D341Med (cell line): ENCODE data around the gene FAM184A.
"Not testable (repeated sequence)": the region's sequence is repeated elsewhere in the genome, so short reads cannot be mapped to it uniquely, and the experiment has no call there.

ENCODE experiments used
- DNase-seq: peaks from one replicate; pipeline ENCODE4 v3.0.0; 2012; ENCODE audit warnings: low spot score

FAM184A gene

GRCh38 chr6:119078376-119079282 lies at the start of gene FAM184A:
Gene FAM184A, minus strand, starts transcription at chr6:119078664. Its CDS starts 365 bp downstream, at chr6:119078299.
- DNase-seq = peak; percentile 93

GRCh38 chr6:119127627-119128026 lies 49.2 kb upstream of the FAM184A start:
- no peak for DNase-seq

- DNase-seq = no peak
These were observed 48.4 kb upstream of the FAM184A start for GRCh38 chr6:119126826-119127225.

GRCh38 chr6:119126140-119126539 lies 47.7 kb upstream of the FAM184A start:
- no peak for DNase-seq

- DNase-seq = no peak
These were observed 47.1 kb upstream of the FAM184A start for GRCh38 chr6:119125576-119125975.

- no peak for DNase-seq
These were observed 45.8 kb upstream of the FAM184A start for GRCh38 chr6:119124079-119124824.

GRCh38 chr6:119122336-119122735 lies 43.9 kb upstream of the FAM184A start:
- DNase-seq = no peak

- DNase-seq = no peak
These were observed 42.9 kb upstream of the FAM184A start for GRCh38 chr6:119121367-119121766.

GRCh38 chr6:119119989-119120388 lies 41.5 kb upstream of the FAM184A start:
- DNase-seq = no peak

- DNase-seq = not testable (repeated sequence)
These were observed 40.6 kb upstream of the FAM184A start for GRCh38 chr6:119119062-119119461.

GRCh38 chr6:119116712-119117281 lies 38.3 kb upstream of the FAM184A start:
- no peak for DNase-seq

- no peak for DNase-seq
These were observed 35.5 kb upstream of the FAM184A start for GRCh38 chr6:119113961-119114360.

- no peak for DNase-seq
These were observed 34.5 kb upstream of the FAM184A start for GRCh38 chr6:119112812-119113530.

- DNase-seq = peak; percentile 65
These were observed 32.4 kb upstream of the FAM184A start for GRCh38 chr6:119110601-119111548.

GRCh38 chr6:119109654-119110325 lies 31.3 kb upstream of the FAM184A start:
- DNase-seq = no peak

GRCh38 chr6:119108076-119108475 lies 29.6 kb upstream of the FAM184A start:
- no peak for DNase-seq

GRCh38 chr6:119105282-119105681 lies 26.8 kb upstream of the FAM184A start:
- no peak for DNase-seq

GRCh38 chr6:119102901-119103300 lies 24.4 kb upstream of the FAM184A start:
- no peak for DNase-seq

- no peak for DNase-seq
These were observed 21.7 kb upstream of the FAM184A start for GRCh38 chr6:119100115-119100514.

- not testable (repeated sequence) for DNase-seq
These were observed 19.4 kb upstream of the FAM184A start for GRCh38 chr6:119097815-119098361.
